ENCODE data around the gene WDFY4.
A peak's percentile ranks its signal among the peaks of the same experiment; 100 is the strongest.

Gene WDFY4

GRCh38 chr10:48745662-48746245, 61.1 kb downstream of the WDFY4 start:
- DNase-seq (ENCODE audit: low spot score), result no peak

- DNase-seq (ENCODE audit: low spot score), result no peak
These were observed 63.9 kb downstream of the WDFY4 start for GRCh38 chr10:48748573-48748972.

DNA sequence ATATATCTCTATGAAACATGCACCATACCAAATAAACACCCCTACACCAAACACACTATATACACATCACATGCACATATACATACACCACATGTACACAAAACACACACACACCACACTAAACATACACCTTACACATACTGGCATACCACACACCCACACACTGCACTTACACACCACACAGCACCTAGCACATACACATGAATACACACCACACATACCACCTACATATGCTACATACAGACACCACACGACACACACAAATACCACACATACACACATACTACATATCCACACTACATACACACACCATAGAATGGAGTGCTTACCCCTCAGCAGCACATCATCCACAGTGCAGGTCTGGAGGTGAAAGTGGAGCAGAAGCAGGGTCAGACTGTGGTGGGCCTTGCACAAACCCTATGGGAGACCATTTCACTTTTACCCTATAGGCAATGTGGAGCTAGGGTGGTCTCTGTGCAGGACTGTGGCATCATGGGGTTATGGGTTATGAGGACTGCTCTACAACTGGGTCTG, 64.6 kb downstream of the WDFY4 start:
- DNase-seq (ENCODE audit: low spot score), result no peak

- no peak for DNase-seq (ENCODE audit: low spot score)
These were observed 65.3 kb downstream of the WDFY4 start for GRCh38 chr10:48750019-48750418.

GRCh38 chr10:48750991-48751390, 66.3 kb downstream of the WDFY4 start:
- DNase-seq (ENCODE audit: low spot score), result no peak

GRCh38 chr10:48751730-48752129, 67.1 kb downstream of the WDFY4 start:
- DNase-seq (ENCODE audit: low spot score), result peak; percentile 16

- no peak for DNase-seq (ENCODE audit: low spot score)
These were observed 73.7 kb downstream of the WDFY4 start for GRCh38 chr10:48758411-48758810.

DNA sequence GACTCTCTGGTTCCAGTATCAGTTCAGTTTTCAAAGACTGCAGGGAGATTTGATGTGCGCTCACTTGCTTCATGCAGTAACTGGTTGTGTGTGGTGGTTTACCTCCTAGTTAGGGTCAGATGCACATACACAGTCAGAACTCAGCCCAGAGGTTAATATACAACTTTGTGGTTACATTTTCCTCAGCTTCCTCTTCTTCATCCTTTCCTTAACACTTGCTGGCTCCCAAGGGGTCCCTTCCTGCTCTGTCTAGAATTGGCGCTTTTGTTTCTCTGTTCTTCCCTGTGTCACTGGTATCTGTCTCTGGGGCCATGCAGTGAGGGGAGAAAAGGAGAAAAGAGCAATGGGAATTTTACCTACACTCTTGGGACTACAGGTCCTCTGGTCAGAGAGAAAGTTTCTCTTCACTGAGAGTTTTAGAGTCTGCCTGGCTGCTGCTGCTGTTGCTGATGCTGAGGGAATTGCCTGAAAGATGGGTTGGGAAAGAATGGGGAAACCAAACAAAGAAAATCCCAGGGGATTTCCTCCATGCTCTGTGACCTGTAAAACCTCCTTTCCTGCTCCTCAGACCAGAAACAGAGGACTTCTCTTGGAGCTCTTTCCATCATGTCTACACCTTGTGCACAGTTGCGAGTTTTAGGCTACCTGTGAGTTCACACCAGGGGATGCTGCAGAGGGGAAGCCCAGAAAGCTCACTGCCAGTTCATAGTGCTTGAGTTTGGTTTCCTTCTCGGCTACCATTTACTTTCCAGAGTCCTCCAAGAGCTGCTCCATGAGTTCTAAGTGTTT, 74.6 kb downstream of the WDFY4 start:
- no peak for DNase-seq (ENCODE audit: low spot score)

- no peak for DNase-seq (ENCODE audit: low spot score)
These were observed 76.3 kb downstream of the WDFY4 start for GRCh38 chr10:48760983-48761382.

DNA sequence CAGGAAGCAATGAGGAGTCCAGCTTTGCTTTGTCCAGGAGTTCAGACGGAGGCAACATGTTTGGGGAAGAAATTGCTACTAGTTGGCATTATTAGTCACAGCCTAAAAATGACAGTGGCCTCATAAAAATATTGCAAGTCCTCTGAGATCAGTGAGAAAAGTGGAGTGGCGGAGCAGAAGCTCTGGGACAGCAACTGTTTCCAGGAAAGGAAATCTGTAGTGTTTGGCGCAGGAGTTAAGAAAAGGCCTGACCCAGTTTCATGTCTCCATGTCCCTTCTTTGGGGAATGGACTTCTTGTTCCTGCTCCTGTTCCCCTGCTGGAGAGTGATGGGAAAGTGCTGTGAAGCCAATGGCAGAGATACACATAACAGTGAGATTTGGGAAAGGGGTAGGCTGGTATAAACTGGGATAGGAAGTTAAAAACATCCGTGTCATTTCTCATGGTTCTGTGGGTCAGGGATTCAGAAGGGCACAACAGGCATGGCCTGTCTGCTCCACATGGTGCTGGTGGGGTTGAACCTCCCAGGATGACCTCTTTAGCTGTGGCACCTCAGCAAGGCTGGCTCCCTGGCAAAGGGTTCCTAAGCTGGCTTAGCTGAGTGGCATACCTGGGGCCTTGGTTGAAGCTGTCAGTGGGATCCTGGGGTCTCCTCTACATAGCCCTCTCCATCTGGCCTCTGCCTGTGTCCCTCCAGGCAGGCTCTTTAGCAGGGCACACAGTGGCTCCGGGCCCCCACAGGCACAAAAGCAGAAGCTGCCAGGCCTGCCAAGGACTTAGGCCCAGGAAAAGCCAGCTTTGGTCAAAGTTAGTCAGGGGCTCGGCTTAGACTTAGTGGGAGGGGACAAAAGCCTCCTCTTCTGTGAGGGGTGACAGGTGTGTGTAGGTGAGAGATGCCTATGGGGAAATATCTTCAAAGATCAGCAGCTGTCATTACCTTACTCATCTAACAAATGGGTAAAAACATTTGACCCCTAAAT, 77.7 kb downstream of the WDFY4 start:
- no peak for DNase-seq (ENCODE audit: low spot score)

DNA sequence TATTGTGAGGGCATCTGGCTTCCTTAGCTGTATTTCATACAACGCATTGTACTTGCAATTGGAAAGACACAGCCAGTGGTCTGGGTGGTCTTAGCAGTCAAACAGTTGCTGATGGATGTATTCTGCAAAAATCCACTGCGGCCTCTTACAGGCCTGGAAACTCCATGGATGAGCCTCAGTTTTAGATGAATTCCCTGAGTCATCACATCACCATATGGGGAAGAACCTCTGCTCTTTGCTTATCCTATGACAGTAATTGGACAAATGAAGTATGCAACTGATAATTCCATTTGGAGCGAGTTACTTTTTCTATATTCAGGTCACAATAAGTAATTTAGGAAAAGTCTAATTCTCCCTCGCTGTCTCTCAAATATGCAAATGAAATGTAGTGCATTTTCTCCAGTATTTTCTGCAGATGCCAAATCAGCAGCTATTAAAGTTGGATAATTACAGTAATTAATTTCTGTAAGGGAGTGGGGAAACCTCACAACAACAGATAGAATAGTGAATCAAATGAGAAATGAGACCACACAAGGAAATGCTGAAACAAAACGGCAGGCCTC, 78.8 kb downstream of the WDFY4 start:
- DNase-seq (ENCODE audit: low spot score), result no peak

DNA sequence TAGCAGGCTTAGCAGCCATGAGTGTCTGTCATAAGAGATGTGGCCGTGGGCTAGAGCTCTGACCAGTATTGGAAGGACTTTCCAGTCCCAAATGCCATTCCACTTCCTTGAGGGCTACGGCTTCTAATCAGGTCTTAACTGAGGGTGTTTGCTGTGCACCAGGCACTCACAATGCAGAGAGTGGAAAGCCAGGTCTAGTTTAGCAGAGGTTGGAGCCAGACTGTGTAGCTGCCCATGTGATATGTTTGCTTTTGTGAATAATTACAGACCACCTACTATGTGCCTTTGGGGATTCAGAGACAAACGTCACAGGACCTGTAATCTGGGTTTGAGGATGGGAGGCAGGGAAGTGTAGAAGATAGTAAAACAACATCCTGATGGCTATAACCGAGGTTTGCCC, 79.8 kb downstream of the WDFY4 start:
- DNase-seq (ENCODE audit: low spot score), result no peak

- DNase-seq (ENCODE audit: low spot score), result peak; percentile 12
These were observed 80.4 kb downstream of the WDFY4 start for GRCh38 chr10:48765039-48765438.

- DNase-seq (ENCODE audit: low spot score), result no peak
These were observed 80.9 kb downstream of the WDFY4 start for GRCh38 chr10:48765527-48765926.

- no peak for DNase-seq (ENCODE audit: low spot score)
These were observed 82.9 kb downstream of the WDFY4 start for GRCh38 chr10:48767373-48768143.

DNA sequence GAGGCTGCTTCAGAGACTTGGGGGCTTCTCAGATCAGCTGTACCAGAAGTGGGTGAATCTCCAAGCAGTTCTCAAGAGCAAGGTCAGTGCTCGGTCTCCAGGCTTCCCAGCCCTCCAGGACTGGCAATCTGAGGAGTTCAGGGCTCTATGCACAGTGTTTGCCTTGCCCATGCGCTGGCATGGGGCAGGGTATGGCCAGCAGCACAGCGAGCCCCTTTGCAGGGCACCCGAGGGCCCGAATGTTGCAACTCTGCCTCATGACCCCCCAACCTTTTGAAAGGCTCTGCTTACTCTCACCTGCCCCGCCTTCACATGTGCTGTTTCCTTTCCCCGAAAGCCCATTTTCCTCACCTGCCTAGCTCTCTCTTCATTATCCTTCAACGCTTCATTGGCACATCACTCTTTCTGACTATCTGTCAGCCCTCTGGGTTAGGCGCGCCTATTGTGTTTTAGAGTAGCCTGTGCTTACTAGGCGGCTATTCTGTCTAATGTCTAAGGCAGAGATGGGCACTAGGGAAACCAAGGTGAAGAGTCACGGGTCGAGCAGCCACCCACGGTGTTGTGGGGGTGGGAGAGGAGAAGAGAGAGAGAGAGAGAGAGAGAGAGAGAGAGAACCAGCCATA, 83.6 kb downstream of the WDFY4 start:
- no peak for DNase-seq (ENCODE audit: low spot score)

DNA sequence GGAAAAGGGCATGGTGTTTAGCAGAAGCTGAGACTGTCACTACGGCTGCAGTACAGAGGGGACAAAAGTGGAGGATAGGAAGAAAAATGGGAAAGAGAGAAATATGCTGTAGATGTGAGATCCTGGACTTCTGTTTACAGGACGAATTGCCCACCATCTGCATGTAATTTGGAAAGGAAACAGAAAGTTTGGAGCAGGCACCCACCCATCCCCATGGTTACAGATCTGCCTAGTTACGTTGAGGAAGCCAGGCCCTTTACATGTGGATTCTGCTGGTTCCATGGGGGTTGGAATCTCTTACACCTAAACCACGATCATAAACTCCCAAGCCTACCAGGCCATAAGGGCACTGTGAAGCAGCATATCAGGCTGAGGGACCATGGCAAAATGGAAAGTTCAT, 84.3 kb downstream of the WDFY4 start:
- DNase-seq (ENCODE audit: low spot score), result no peak

DNA sequence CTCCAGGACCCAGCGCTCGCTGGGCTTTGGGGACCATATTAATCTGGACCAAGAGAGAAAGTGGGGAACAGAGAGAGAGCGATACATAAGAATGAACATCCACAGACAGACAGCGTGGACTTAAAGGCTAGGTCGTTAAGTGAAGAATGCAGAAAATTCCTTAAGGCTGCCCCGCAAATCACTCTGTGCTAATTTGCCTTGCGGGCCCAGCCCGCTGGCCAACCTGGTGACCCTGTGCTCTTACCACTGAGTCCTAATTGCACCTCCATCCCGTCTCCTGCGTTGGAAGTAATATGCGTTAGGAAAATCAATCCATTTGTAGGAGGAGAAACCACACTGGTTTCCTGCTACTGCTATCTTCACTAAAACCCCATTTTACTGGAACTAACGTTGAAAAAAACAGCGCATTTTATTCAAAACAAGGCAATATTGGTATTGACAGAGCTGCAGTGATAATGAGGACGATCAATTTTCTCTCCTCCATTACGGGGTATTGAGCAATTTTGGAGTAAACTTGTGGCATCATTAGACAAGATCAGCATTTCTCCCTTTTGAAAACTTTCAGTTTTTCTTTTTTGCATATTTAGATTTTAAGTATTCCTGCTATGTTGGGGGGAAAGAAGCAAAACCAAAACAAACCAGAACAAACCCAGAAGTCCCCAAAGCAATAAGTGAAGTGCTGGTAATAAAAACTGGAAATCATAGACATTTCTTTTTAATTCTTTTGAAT, 85.2 kb downstream of the WDFY4 start:
- DNase-seq (ENCODE audit: low spot score), result no peak

DNA sequence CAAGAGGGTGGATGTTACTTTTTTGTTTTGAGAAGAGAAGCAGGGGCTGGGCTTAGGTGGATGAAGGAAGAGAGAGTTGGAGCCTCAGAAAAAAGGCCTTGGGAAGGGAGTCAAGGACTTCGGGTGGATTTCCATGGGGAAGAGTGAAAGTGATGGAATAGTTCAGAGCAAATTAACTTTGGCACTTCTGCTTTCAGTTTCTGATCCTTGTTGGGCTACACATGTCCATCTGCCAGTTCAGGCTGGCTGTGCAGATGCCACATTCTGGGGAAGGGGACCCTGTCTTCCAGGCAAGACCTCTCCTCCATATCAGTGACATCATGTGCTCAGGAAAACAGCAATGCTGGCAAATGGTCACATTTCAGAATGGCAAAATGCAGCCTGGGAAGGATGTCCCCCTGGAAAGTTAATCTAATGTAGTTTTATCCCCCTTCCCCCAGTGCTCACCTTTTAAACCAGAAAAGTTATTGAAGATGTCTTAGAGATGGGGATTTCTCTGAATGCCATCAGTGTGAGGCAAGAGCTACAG, 86.0 kb downstream of the WDFY4 start:
- no peak for DNase-seq (ENCODE audit: low spot score)

DNA sequence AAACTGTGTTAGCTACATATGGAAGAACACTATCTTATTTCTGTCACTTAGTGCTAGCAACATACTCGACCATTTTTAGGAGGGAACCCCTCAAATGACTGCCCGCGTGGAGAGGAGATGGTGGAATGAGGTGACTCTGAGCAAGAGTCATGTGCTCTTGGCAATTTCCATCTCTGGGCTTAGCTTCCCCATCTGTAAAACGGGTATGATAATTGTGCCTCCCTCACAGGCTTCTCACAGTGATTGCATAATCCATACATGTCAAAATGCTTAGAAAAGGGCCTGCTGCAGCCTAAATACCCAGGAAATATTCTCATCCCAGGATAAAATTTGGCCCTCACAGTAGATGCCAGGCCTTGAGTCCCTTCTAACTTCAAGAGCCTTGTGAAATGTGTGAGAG, 86.6 kb downstream of the WDFY4 start:
- DNase-seq (ENCODE audit: low spot score), result no peak

All from RKO (cell line).